ENCODE results near the gene HIGD1B. TPM values are rescaled to one million over a fixed set of nuclear protein-coding genes. Genes with fewer than 3 reads are reported as not detected.
A peak's percentile ranks its signal among the peaks of the same experiment; 100 is the strongest.

The HIGD1B gene
- polyA plus RNA-seq, 3 donors = not detected

DNA sequence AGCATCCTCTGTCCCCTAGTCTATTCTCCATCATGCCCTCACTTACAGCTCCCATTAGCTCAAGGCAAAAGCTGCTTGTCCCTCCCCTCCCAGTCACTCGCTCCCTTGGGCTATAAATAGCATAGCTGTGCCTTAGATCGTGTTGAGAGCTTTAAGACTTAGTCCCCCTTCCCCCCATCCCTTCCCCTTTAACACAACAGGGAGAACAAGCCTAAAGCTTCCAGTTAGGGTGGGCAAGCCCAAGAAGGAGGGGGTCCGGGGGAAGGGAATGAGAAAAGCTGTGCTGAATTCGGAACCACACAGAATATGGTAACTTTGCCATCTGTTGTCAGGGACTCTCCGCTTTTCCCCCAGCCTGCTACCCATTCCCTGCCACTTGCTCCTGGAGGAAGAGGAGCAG is 4.9 kb upstream of the HIGD1B start:
- H2AFZ ChIP-seq (ENCODE audit: insufficient read depth, low read depth, low read length, poor library complexity, severe bottlenecking) = no peak overlapping the region
- H3K27ac ChIP-seq (ENCODE audit: low read depth in 1 of 2, low read length in 2 of 2) = no peak overlapping the region
- no peaks in the 10 kb centered on the region for H4K20me1 ChIP-seq (ENCODE audit: insufficient read depth, low read length)
- no peak overlapping the region for H3K4me3 ChIP-seq (replicated peaks in 1 of 3; ENCODE audit: low read depth in 2 of 3, low read length in 3 of 3)
- peaks cover 0 to 1% (median 0%) of the 10 kb centered on the region in 7 donors for H3K9me3 Mint-ChIP-seq
- H3K9ac ChIP-seq (ENCODE audit: insufficient read depth, low read length, poor library complexity, severe bottlenecking) = no peak overlapping the region
- H3K36me3 Mint-ChIP-seq = no peaks in the 10 kb centered on the region
- H3K79me2 ChIP-seq (ENCODE audit: insufficient read depth, low read length) = no peaks in the 10 kb centered on the region
- H3K27ac Mint-ChIP-seq = peak overlapping the region in 1 of 7 donors; percentile 10
- peaks cover 7 to 24% (median 13%) of the 10 kb centered on the region in 3 donors for H3K27me3 Mint-ChIP-seq (ENCODE audit: low read depth in 3 of 3)
- intact Hi-C loops (cut with micrococcal nuclease) = no loop called here
- no peak for TF ChIP-seq CTCF (IDR thresholded peaks at IDR 0.05)
- WGBS (ENCODE audit: insufficient coverage) = no CpG with 5 or more reads among the region's 5 CpGs
- no peaks in the 10 kb centered on the region for H3K9me3 ChIP-seq (replicated peaks in 1 of 2; ENCODE audit: control insufficient read depth in 1 of 2, insufficient read depth in 1 of 2, low read length in 2 of 2)
- no peaks in the 10 kb centered on the region for H3K4me1 ChIP-seq (ENCODE audit: control insufficient read depth in 1 of 2, insufficient read depth in 2 of 2, low read length in 2 of 2)
- H3K4me2 ChIP-seq (replicated peaks; ENCODE audit: extremely low read depth, low read length, poor library complexity, severe bottlenecking) = no peak overlapping the region
- no peaks in the 10 kb centered on the region for H3K27me3 ChIP-seq (ENCODE audit: control insufficient read depth in 2 of 2, insufficient read depth in 2 of 2, low read length in 2 of 2)
- H3K4me1 Mint-ChIP-seq = no peaks in the 10 kb centered on the region
- no peak for DNase-seq
- H3K4me3 Mint-ChIP-seq = no peak overlapping the region
- H3K36me3 ChIP-seq (replicated peaks in 1 of 2; ENCODE audit: control insufficient read depth in 1 of 2, insufficient read depth in 2 of 2, low read length in 2 of 2) = no peaks in the 10 kb centered on the region

- Histone ChIP-seq H3K79me2 (ENCODE audit: insufficient read depth, low read length) (no peaks in the 10 kb centered on the region), H3K27ac (ENCODE audit: low read depth in 1 of 2, low read length in 2 of 2) (no peak overlapping the region), H3K4me3 (replicated peaks in 1 of 3; ENCODE audit: low read depth in 2 of 3, low read length in 3 of 3) (no peak overlapping the region), H3K4me2 (replicated peaks; ENCODE audit: extremely low read depth, low read length, poor library complexity, severe bottlenecking) (no peak overlapping the region), H2AFZ (ENCODE audit: insufficient read depth, low read depth, low read length, poor library complexity, severe bottlenecking) (no peak overlapping the region), H3K36me3 (replicated peaks in 1 of 2; ENCODE audit: control insufficient read depth in 1 of 2, insufficient read depth in 2 of 2, low read length in 2 of 2) (peaks cover 0 to 3% of the 10 kb centered on the region in 2 donors), H3K9ac (ENCODE audit: insufficient read depth, low read length, poor library complexity, severe bottlenecking) (no peak overlapping the region), H4K20me1 (ENCODE audit: insufficient read depth, low read length) (no peaks in the 10 kb centered on the region), H3K4me1 (ENCODE audit: control insufficient read depth in 1 of 2, insufficient read depth in 2 of 2, low read length in 2 of 2) (no peaks in the 10 kb centered on the region), H3K9me3 (replicated peaks in 1 of 2; ENCODE audit: control insufficient read depth in 1 of 2, insufficient read depth in 1 of 2, low read length in 2 of 2) (no peaks in the 10 kb centered on the region), H3K27me3 (ENCODE audit: control insufficient read depth in 2 of 2, insufficient read depth in 2 of 2, low read length in 2 of 2) (no peaks in the 10 kb centered on the region)
- no peak overlapping the region for H3K4me3 Mint-ChIP-seq
- no peak for TF ChIP-seq CTCF (IDR thresholded peaks at IDR 0.05)
- H3K27ac Mint-ChIP-seq = no peak overlapping the region
- H3K36me3 Mint-ChIP-seq = peaks cover 3 to 4% of the 10 kb centered on the region in 2 donors
- WGBS (ENCODE audit: insufficient coverage) = no CpG with 5 or more reads among the region's 1 CpG
- intact Hi-C loops (cut with micrococcal nuclease) = no loop called here
- peaks cover 0 to 1% (median 0%) of the 10 kb centered on the region in 7 donors for H3K9me3 Mint-ChIP-seq
- no peaks in the 10 kb centered on the region for H3K4me1 Mint-ChIP-seq
- peaks cover 7 to 18% (median 11%) of the 10 kb centered on the region in 3 donors for H3K27me3 Mint-ChIP-seq (ENCODE audit: low read depth in 3 of 3)
- DNase-seq = no peak
These were observed 3.3 kb upstream of the HIGD1B start for GRCh38 chr17:44844390-44844830.

Measured in CD14-positive monocyte (primary cell).